GM12878 (cell line): ENCODE data around the gene SRP68. TPM values are rescaled to one million over a fixed set of nuclear protein-coding genes. Genes with fewer than 3 reads are reported as not detected.

ENCODE experiments used
- ATAC-seq: fragments of 200-7000 bp; cut with Tn5 transposase; 3 replicates; pipeline ENCODE4 v1.9.1; 2020; ENCODE audit warnings: mild to moderate bottlenecking, moderate library complexity
- BruUV-seq: library from RNA; stranded (reverse); fragments of 400-500 nt; replicated peaks from 2 replicates; lab custom pipeline; 2021; lab: Mats Ljungman, UMichigan
- CTCF ChIA-PET: fragments of 300-600 bp; sonication (Branson Sonifier 250); formaldehyde crosslinking; extraction: SDS; loops from one replicate; lab custom pipeline; 2021; ENCODE audit warnings: inconsistent platforms; lab: Yijun Ruan, JAX
- POLR2A ChIA-PET: fragments of 350-600 bp; formaldehyde crosslinking; extraction: SDS; loops from one replicate; lab custom pipeline; 2021; ENCODE audit warnings: inconsistent platforms; lab: Charles Lee
- RAD21 ChIA-PET: fragments of 300-600 bp; sonication (Branson Sonifier 250); formaldehyde crosslinking; loops from one replicate; lab custom pipeline; 2023; ENCODE audit warnings: antibody characterized with exemption; ENCODE audit not compliant: unreplicated experiment; lab: Charles Lee
- SMC1A ChIA-PET: fragments of 300-600 bp; sonication (Branson Sonifier 250); formaldehyde crosslinking; loops from one replicate; lab custom pipeline; 2023; ENCODE audit not compliant: unreplicated experiment, uncharacterized antibody; lab: Charles Lee
- DNase-seq: peaks from one replicate; pipeline ENCODE4 v3.0.0-alpha.2; 2011; ENCODE audit warnings: low read depth, low spot score
- FAIRE-seq: peaks from 3 replicates; lab custom pipeline; 2011; peaks lifted over from hg19 to GRCh38; lab: Jason Lieb, UNC
- H2AFZ ChIP-seq: 2 replicates; pipeline ENCODE4 v1.6.0; 2011; ENCODE audit warnings: low read depth, low read length, control low read depth; ENCODE audit not compliant: control insufficient read depth
- H3K27ac ChIP-seq: 2 replicates; pipeline ENCODE4 v1.5.1; 2011; ENCODE audit warnings: control low read depth; ENCODE audit not compliant: control insufficient read depth, insufficient read depth
- H3K27me3 ChIP-seq, 2 experiments: replicated peaks in 1 of 2; 2 replicates each; pipeline versions ENCODE4 v1.6.0 to v1.6.1; 2011; ENCODE audit warnings: low read length in 1 of 2; ENCODE audit not compliant: control insufficient read depth in 2 of 2, insufficient read depth in 2 of 2
- H3K36me3 ChIP-seq, 2 experiments: 2 replicates each; pipeline ENCODE4 v1.5.1; 2011; ENCODE audit warnings: low read length in 1 of 2; ENCODE audit not compliant: control insufficient read depth in 2 of 2, insufficient read depth in 2 of 2
- H3K4me1 ChIP-seq: 2 replicates; pipeline ENCODE4 v1.6.1; 2011; ENCODE audit warnings: mild to moderate bottlenecking, low read length, moderate library complexity, mixed read lengths; ENCODE audit not compliant: control insufficient read depth, insufficient read depth
- H3K4me2 ChIP-seq: 2 replicates; pipeline ENCODE4 v1.6.0; 2011; ENCODE audit warnings: control low read depth; ENCODE audit not compliant: control insufficient read depth, insufficient read depth
- H3K4me3 ChIP-seq: fragments of 200-600 bp; sonication (generic); 2 replicates; pipeline ENCODE4 v1.5.1; 2016
- H3K79me2 ChIP-seq: 2 replicates; pipeline ENCODE4 v1.6.0; 2011; ENCODE audit warnings: low read length; ENCODE audit not compliant: control insufficient read depth, insufficient read depth
- H3K9ac ChIP-seq: 2 replicates; pipeline ENCODE4 v1.8.0; 2011; ENCODE audit warnings: low read length, control low read depth, mixed read lengths; ENCODE audit not compliant: control insufficient read depth, insufficient read depth
- H3K9me3 ChIP-seq: replicated peaks from 3 replicates; pipeline ENCODE4 v1.5.1; 2011; ENCODE audit warnings: mild to moderate bottlenecking, low read length; ENCODE audit not compliant: control insufficient read depth, insufficient read depth
- H4K20me1 ChIP-seq: 2 replicates; pipeline ENCODE4 v1.6.0; 2011; ENCODE audit not compliant: control insufficient read depth, insufficient read depth
- BCL11A ChIP-seq: IDR thresholded peaks from 2 replicates; pipeline ENCODE4 v1.6.1; 2011; ENCODE audit warnings: low read depth, low read length
- SIX5 ChIP-seq: IDR thresholded peaks from 2 replicates; pipeline ENCODE4 v1.6.1; 2011; ENCODE audit warnings: mild to moderate bottlenecking, low read depth, low read length, moderate library complexity; ENCODE audit not compliant: severe bottlenecking
- ZNF217 ChIP-seq: fragments of 450-650 bp; IDR thresholded peaks from 2 replicates; pipeline ENCODE4 v1.6.1; 2017; ENCODE audit warnings: antibody characterized with exemption, mild to moderate bottlenecking
- ZNF592 ChIP-seq: fragments of 450-650 bp; IDR thresholded peaks from 2 replicates; pipeline ENCODE4 v1.6.1; 2017; ENCODE audit warnings: mild to moderate bottlenecking, moderate library complexity
- WGBS: methylation state at CpG from one replicate; pipeline ENCODE4 v1.1.6; 2016; ENCODE audit warnings: low lambda C conversion rate; ENCODE audit not compliant: insufficient replicate concordance, insufficient coverage; ENCODE audit errors: missing lambda C conversion rate; 5-methylcytosine and 5-hydroxymethylcytosine counted together
- in situ Hi-C: fragments of 300-500 bp; cut with MboI; formaldehyde crosslinking; loops from 9 replicates; pipeline ENCODE4 v1.14.3; 2018; ENCODE audit warnings: mixed read lengths
- intact Hi-C: fragments of 100-400 bp; cut with micrococcal nuclease; formaldehyde crosslinking; loops from one replicate; pipeline ENCODE4 v1.14.2; 2022; ENCODE audit not compliant: unreplicated experiment
- polyA plus RNA-seq, 11 experiments: library from polyadenylated mRNA; depleted of rRNA in 4 of 11; unstranded in 6 of 11; stranded (reverse) in 5 of 11; fragments of >200 nt; fragmentation: Nextera tagmentation in 4 of 11; fragmentation: Illumina TruSeq in 1 of 11; extraction: Ambion mirVana in 4 of 11; extraction: Trizol in 1 of 11; gene quantifications; 1 replicate in 1 of 11; 2 replicates in 10 of 11; pipeline versions ENCODE4 v1.2.1 to v1.2.3, GENCODE V29; 2011 to 2016; ENCODE audit warnings: inconsistent platforms in 2 of 11, missing spikeins in 2 of 11, low read depth in 1 of 11
- total RNA-seq, 4 experiments: library from RNA; depleted of rRNA in 3 of 4; stranded (reverse); fragments of >200 nt in 3 of 4; fragmentation: Illumina TruSeq in 1 of 4; extraction: Trizol in 1 of 4; gene quantifications; 2 replicates each; pipeline versions ENCODE4 v1.2.1 to v1.2.3, GENCODE V29; 2013 to 2021
- TF ChIP-seq, protein P1 (sequence below): fragments of 150-350 bp; IDR thresholded peaks from 2 replicates; pipeline ENCODE4 v1.6.1; 2014; ENCODE audit warnings: mild to moderate bottlenecking, low read depth, low read length
- TF ChIP-seq, protein P2 (sequence below): IDR thresholded peaks from 2 replicates; pipeline ENCODE4 v1.6.1; 2011; ENCODE audit warnings: low read depth, low read length, improper control_type of control experiment, borderline replicate concordance
- TF ChIP-seq, protein P3 (sequence below), 3 experiments: IDR thresholded peaks in 2 of 3; conservative IDR thresholded peaks in 1 of 3; 2 replicates each; pipeline ENCODE4 v1.5.1; 2011; ENCODE audit warnings: low read depth in 3 of 3, low read length in 3 of 3, mild to moderate bottlenecking in 3 of 3, control low read depth in 2 of 3, moderate library complexity in 2 of 3, inconsistent platforms in 1 of 3, mixed read lengths in 1 of 3; ENCODE audit not compliant: control insufficient read depth in 2 of 3, insufficient read depth in 1 of 3; ENCODE audit errors: extremely low read depth in 1 of 3

SRP68 gene
- total and polyA plus RNA-seq, 10 of the 15 experiments (the other 5 are each of a cell fraction or from before 2014, with no cell fraction given): 24.7 to 89.7 (median 62.7) TPM

- no peak overlapping the region for H3K9ac ChIP-seq
- ChIA-PET CTCF (interaction anchor here (0.6 to 18.3 kb wide), 12 partner anchors 10 to 278 kb away, joined by 3 to 316 read pairs (median 4); partner anchors contain the start of gene EXOC7), SMC1A (interaction anchor here (0.9 to 9.0 kb wide), 6 partner anchors 9 to 179 kb away, joined by 3 to 77 read pairs (median 6); no protein-coding TSS in a partner anchor), RAD21 (interaction anchor here (0.7 to 9.9 kb wide), 5 partner anchors 58 to 161 kb away, joined by 3 to 149 read pairs (median 3); no protein-coding TSS in a partner anchor), POLR2A (interaction anchor here (0.5 to 0.9 kb wide), 3 partner anchors 160 to 605 kb away, joined by 3 to 5 read pairs (median 3); no protein-coding TSS in a partner anchor)
- H2AFZ ChIP-seq: no peak overlapping the region
- no peaks in the 10 kb centered on the region for H3K9me3 ChIP-seq
- H3K4me1 ChIP-seq: peaks cover 6% of the 10 kb centered on the region
- 63% methylated on average over 18 of the region's 19 CpGs for WGBS
- no peak overlapping the region for H3K27ac ChIP-seq
- ATAC-seq (no peak), DNase-seq (no peak), FAIRE-seq (no peak)
- H3K79me2 ChIP-seq: no peaks in the 10 kb centered on the region
- intact Hi-C loops: loop anchor here (10.0 kb wide), 1 partner anchor 265 kb away; the partner anchor contains the start of gene SPHK1
- no TSS peak for BruUV-seq
- H4K20me1 ChIP-seq: no peaks in the 10 kb centered on the region
- H3K4me3 ChIP-seq: no peak overlapping the region
- in situ Hi-C loops: loop anchor here (5.0 kb wide), 1 partner anchor 163 kb away; no protein-coding TSS in a partner anchor
- H3K36me3 ChIP-seq: no peaks in the 10 kb centered on the region
- no peaks in the 10 kb centered on the region for H3K27me3 ChIP-seq
- no peak overlapping the region for H3K4me2 ChIP-seq
- TF ChIP-seq, protein P1, sequence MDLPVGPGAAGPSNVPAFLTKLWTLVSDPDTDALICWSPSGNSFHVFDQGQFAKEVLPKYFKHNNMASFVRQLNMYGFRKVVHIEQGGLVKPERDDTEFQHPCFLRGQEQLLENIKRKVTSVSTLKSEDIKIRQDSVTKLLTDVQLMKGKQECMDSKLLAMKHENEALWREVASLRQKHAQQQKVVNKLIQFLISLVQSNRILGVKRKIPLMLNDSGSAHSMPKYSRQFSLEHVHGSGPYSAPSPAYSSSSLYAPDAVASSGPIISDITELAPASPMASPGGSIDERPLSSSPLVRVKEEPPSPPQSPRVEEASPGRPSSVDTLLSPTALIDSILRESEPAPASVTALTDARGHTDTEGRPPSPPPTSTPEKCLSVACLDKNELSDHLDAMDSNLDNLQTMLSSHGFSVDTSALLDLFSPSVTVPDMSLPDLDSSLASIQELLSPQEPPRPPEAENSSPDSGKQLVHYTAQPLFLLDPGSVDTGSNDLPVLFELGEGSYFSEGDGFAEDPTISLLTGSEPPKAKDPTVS: no peak
- TF ChIP-seq, protein P2, sequence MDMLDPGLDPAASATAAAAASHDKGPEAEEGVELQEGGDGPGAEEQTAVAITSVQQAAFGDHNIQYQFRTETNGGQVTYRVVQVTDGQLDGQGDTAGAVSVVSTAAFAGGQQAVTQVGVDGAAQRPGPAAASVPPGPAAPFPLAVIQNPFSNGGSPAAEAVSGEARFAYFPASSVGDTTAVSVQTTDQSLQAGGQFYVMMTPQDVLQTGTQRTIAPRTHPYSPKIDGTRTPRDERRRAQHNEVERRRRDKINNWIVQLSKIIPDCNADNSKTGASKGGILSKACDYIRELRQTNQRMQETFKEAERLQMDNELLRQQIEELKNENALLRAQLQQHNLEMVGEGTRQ: no peak
- TF ChIP-seq, protein P3, sequence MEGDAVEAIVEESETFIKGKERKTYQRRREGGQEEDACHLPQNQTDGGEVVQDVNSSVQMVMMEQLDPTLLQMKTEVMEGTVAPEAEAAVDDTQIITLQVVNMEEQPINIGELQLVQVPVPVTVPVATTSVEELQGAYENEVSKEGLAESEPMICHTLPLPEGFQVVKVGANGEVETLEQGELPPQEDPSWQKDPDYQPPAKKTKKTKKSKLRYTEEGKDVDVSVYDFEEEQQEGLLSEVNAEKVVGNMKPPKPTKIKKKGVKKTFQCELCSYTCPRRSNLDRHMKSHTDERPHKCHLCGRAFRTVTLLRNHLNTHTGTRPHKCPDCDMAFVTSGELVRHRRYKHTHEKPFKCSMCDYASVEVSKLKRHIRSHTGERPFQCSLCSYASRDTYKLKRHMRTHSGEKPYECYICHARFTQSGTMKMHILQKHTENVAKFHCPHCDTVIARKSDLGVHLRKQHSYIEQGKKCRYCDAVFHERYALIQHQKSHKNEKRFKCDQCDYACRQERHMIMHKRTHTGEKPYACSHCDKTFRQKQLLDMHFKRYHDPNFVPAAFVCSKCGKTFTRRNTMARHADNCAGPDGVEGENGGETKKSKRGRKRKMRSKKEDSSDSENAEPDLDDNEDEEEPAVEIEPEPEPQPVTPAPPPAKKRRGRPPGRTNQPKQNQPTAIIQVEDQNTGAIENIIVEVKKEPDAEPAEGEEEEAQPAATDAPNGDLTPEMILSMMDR (IDR thresholded peaks at IDR 0.05 in 2 of 3, conservative IDR thresholded peaks at IDR 0.05 in 1 of 3; ENCODE audit: control insufficient read depth in 2 of 3, extremely low read depth in 1 of 3, insufficient read depth in 1 of 3, low read depth in 3 of 3, low read length in 3 of 3): no peak
- TF ChIP-seq ZNF592: no peak
- TF ChIP-seq SIX5: no peak
- no peak for TF ChIP-seq ZNF217
- TF ChIP-seq BCL11A: no peak
Observed at GRCh38 chr17:76119409-76120371, 47.4 kb upstream of the SRP68 start.
